ENCODE results near the gene FER.
"Not testable (repeated sequence)": the region's sequence is repeated elsewhere in the genome, so short reads cannot be mapped to it uniquely, and the experiment has no call there.

Gene FER

GRCh38 chr5:109141222-109142200, 393.8 kb downstream of the FER start:
- DNase-seq: no peak

DNA sequence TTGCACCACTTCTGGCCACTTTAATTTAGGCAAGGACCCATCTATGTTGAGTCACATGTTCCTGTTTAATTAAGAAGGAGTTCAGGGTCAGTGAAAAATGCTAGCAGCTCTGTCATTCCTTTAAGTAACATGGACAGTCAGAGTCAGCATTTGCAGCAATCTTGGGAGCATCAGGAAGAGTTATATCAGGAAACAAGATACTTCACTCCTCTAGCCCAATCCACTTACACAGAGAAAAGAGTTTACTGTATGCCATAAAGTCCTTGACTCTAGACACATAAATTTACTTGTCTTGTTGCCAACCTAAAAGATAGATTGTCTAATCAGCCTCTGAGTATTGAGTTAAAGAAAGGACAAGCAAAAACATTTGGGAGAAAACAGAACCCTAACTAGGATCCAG, 395.3 kb downstream of the FER start:
- no peak for DNase-seq

- no peak for DNase-seq
These were observed 397.4 kb downstream of the FER start for GRCh38 chr5:109145139-109145538.

- DNase-seq: no peak
These were observed 398.9 kb downstream of the FER start for GRCh38 chr5:109146591-109146990.

- no peak for DNase-seq
These were observed 404.9 kb downstream of the FER start for GRCh38 chr5:109152565-109152964.

- no peak for DNase-seq
These were observed 407.9 kb downstream of the FER start for GRCh38 chr5:109155625-109156024.

GRCh38 chr5:109156885-109157284, 409.2 kb downstream of the FER start:
- DNase-seq: no peak

DNA sequence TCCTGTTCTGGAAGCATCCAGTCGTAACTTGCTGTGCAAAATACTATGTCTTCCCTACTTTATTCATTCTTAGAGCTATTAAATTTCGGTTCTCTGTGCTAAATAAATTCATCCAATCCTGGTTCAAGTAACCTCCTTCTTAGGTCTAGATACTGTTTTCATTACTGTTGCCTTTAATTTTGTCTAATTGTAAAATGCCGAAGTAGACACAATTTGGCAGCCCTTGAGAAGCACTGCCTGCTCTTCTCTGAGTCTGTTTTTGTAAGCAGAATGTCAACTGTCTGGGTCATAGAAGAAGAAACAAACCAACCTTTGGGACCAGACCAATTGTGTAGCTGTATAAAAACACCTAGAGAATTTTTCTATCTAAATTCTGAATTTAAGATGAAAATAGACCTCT, 412.8 kb downstream of the FER start:
- DNase-seq: no peak

GRCh38 chr5:109161914-109162683, 414.4 kb downstream of the FER start:
- no peak for DNase-seq

DNA sequence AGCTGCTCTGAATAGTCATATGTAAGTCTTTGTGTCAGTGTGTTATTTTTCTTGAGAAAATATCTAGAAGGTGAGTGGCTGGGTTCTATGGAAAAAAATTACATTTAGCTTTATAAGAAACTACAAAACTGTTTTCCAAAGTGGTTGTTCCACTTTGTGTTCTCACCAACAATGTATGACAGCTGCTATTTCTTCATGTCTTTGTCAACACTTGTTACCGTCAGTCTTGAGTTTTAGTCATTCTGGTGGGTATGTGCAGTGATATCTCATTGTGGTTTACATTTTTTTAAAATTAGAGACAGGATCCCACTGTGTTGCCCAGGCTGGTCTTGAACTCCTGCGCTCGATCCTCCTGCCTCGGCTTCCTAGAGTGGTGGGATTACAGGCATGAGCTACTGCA, 415.6 kb downstream of the FER start:
- DNase-seq: no peak

GRCh38 chr5:109164001-109164400, 416.3 kb downstream of the FER start:
- no peak for DNase-seq

- no peak for DNase-seq
These were observed 419.9 kb downstream of the FER start for GRCh38 chr5:109167586-109167985.

- no peak for DNase-seq
These were observed 420.5 kb downstream of the FER start for GRCh38 chr5:109168151-109168550.

- DNase-seq: no peak
These were observed 423.1 kb downstream of the FER start for GRCh38 chr5:109170629-109171350.

DNA sequence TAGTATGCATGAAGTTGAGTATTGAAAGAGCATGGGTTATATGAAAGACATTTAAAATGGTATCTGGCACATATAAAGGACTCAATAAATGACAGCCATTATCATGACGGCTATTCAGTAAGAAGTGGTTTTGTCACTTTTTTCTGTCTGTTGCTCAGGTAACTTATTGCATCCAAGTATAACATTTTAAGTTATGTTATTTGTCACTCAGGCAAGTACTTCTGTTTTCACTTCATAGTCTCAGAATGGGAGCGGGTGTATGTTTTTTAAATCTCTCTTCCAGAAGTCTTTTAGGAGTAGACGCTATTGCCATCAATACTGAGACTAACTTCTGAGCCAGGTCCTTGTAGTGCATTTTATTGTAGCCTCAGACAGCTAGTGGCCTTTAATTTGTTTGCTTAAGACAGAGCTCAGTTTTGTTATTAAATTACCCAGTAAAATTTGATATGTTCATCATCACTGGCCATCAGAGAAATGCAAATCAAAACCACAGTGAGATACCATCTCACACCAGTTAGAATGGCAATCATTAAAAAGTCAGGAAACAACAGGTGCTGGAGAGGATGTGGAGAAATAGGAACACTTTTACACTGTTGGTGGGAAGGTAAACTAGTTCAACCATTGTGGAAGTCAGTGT, 423.9 kb downstream of the FER start:
- not testable (repeated sequence) for DNase-seq

GRCh38 chr5:109173036-109173794, 425.5 kb downstream of the FER start:
- DNase-seq: no peak

- no peak for DNase-seq
These were observed 429.5 kb downstream of the FER start for GRCh38 chr5:109177227-109177626.

GRCh38 chr5:109177782-109178181, 430.1 kb downstream of the FER start:
- DNase-seq: no peak

- no peak for DNase-seq
These were observed 433.0 kb downstream of the FER start for GRCh38 chr5:109180668-109181067.

DNA sequence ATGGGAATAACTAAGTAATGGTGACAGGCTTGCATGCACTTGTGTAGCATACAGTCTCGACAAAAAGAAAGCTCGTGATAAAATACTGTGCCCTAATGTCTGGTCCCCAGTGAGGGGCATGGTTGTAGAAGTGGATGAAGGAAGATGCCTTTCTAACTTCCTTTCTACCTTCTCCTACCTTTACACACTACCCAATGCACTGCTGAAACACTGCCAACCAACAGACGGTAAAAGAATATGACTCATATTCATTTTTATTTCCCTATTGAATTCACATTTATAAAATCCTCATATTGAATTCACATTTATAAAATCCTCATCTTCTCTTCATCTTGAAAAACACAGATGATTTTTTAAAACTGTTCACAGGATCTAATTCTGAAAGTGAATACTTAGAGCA, 439.1 kb downstream of the FER start:
- DNase-seq: no peak

- DNase-seq: no peak
These were observed 443.5 kb downstream of the FER start for GRCh38 chr5:109191153-109191558.

DNA sequence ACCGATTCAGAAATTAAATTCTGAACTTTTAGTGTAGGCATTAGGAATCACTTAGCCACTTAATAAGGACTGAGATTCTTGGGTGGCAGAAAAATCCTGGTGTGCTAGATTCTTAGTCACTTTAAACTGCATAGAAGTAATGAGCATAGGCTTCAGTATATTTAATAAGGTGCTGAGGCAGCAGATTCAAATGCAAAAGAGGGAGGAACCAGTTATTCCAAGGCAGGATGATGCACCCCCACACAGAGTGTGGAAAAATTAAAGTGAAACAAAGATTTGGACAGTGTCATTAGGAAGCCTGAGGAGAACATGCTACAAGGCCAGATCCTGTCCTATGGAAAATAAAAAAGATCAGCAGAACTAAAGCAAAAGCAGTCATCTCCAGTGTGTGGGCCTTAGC, 444.3 kb downstream of the FER start:
- DNase-seq: no peak

All from GDM1 (cell line).